ENCODE data around the gene SCAI.

Gene SCAI

DNA sequence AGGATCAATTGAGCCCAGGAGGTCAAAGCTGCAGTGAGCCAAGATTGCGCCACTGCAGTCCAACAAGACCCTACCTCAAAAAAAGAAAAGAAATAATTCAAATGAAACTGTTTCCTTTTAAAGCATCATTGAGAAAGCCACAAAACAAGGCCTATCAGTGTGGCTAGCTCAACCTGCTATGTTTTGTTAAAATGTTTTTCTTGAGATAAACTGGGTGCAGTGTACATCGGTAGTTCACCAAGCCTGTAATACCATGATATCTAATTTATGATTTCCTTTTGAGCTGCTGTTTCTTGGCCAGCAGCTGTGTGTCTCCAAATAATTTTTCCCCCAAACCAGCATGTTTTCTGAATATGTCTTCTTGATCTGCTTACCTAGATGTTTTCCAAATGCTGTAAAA lies 105.2 kb downstream of the SCAI start:
- H3K18ac ChIP-seq (ENCODE audit: low read length) = no peak overlapping the region
- H3K79me2 ChIP-seq (ENCODE audit: control insufficient read depth, insufficient read depth, low read length, poor library complexity) = no peaks in the 10 kb centered on the region
- no CpG with 5 or more reads among the region's 2 CpGs for WGBS (ENCODE audit: extremely low coverage, insufficient coverage, insufficient read length)
- no peak overlapping the region for H3K27ac ChIP-seq (ENCODE audit: low read depth, low read length)
- H2AK5ac ChIP-seq (ENCODE audit: low read length) = no peak overlapping the region
- no peak overlapping the region for H3K9ac ChIP-seq (ENCODE audit: low read length)
- H3K79me1 ChIP-seq (ENCODE audit: low read length) = no peaks in the 10 kb centered on the region
- no peaks in the 10 kb centered on the region for H3K9me3 ChIP-seq (ENCODE audit: insufficient read depth, low read depth, low read length)
- no peak overlapping the region for H3K14ac ChIP-seq (ENCODE audit: low read length)
- no peak overlapping the region for H3K4me3 ChIP-seq (ENCODE audit: low read depth, low read length)
- no peak overlapping the region for H3K4ac ChIP-seq (ENCODE audit: low read depth, low read length)
- H3K23ac ChIP-seq (ENCODE audit: low read length) = no peak overlapping the region
- no peaks in the 10 kb centered on the region for H3K27me3 ChIP-seq (ENCODE audit: insufficient read depth, low read length)
- no peak overlapping the region for H2BK120ac ChIP-seq (ENCODE audit: insufficient read depth, low read length, poor library complexity)
- no peak overlapping the region for H2BK12ac ChIP-seq (ENCODE audit: low read length)
- no peak overlapping the region for H3K4me2 ChIP-seq (ENCODE audit: low read length)
- no peaks in the 10 kb centered on the region for H3K4me1 ChIP-seq (ENCODE audit: control insufficient read depth in 1 of 2, insufficient read depth in 2 of 2, low read length in 2 of 2)
- no peak overlapping the region for H4K91ac ChIP-seq (ENCODE audit: low read depth, low read length)
- H3K36me3 ChIP-seq (ENCODE audit: control insufficient read depth in 1 of 2, insufficient read depth in 2 of 2, low read length in 2 of 2) = peaks cover 0 to 1% of the 10 kb centered on the region in 2 experiments
- no peak overlapping the region for H2AFZ ChIP-seq (ENCODE audit: insufficient read depth, low read length, poor library complexity)
- DNase-seq = no peak
- no peak overlapping the region for H4K8ac ChIP-seq (ENCODE audit: low read depth, low read length)
- no peak overlapping the region for H2BK5ac ChIP-seq (ENCODE audit: low read depth, low read length, poor library complexity)
- no peak overlapping the region for H4K12ac ChIP-seq (ENCODE audit: low read depth, low read length)

DNA sequence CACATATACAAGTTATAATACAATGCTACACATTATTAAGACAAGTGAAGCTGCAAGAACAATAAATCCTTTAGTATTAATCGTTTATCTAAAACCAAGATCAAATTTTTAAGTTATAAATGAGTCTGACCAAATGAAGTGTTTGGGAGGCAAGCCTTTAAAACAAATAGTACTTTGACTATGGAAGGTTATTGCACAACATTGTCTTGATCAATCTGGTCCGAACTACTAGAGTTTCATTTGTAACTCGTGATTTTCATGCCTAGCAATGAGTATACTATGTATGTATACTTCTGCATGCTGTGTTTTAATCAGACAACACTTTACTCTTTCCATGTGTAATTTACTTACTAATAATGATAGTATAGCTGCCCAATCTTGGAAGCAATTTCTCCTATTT lies 115.3 kb downstream of the SCAI start:
- H3K9ac ChIP-seq (ENCODE audit: low read length) = no peak overlapping the region
- no peak overlapping the region for H3K27ac ChIP-seq (ENCODE audit: low read depth, low read length)
- H3K9me3 ChIP-seq (ENCODE audit: insufficient read depth, low read depth, low read length) = no peaks in the 10 kb centered on the region
- no peaks in the 10 kb centered on the region for H3K4me1 ChIP-seq (ENCODE audit: control insufficient read depth in 1 of 2, insufficient read depth in 2 of 2, low read length in 2 of 2)
- no peak overlapping the region for H4K91ac ChIP-seq (ENCODE audit: low read depth, low read length)
- H3K79me2 ChIP-seq (ENCODE audit: control insufficient read depth, insufficient read depth, low read length, poor library complexity) = no peaks in the 10 kb centered on the region
- H4K12ac ChIP-seq (ENCODE audit: low read depth, low read length) = no peak overlapping the region
- H3K4ac ChIP-seq (ENCODE audit: low read depth, low read length) = no peak overlapping the region
- H3K4me3 ChIP-seq (ENCODE audit: low read depth, low read length) = no peak overlapping the region
- no peaks in the 10 kb centered on the region for H3K79me1 ChIP-seq (ENCODE audit: low read length)
- H2BK5ac ChIP-seq (ENCODE audit: low read depth, low read length, poor library complexity) = no peak overlapping the region
- WGBS (ENCODE audit: extremely low coverage, insufficient coverage, insufficient read length) = no CpG with 5 or more reads among the region's 3 CpGs
- H2BK12ac ChIP-seq (ENCODE audit: low read length) = no peak overlapping the region
- H3K14ac ChIP-seq (ENCODE audit: low read length) = no peak overlapping the region
- no peaks in the 10 kb centered on the region for H3K27me3 ChIP-seq (ENCODE audit: insufficient read depth, low read length)
- no peak overlapping the region for H4K8ac ChIP-seq (ENCODE audit: low read depth, low read length)
- no peak overlapping the region for H3K23ac ChIP-seq (ENCODE audit: low read length)
- H3K18ac ChIP-seq (ENCODE audit: low read length) = no peak overlapping the region
- DNase-seq = no peak
- no peak overlapping the region for H2BK120ac ChIP-seq (ENCODE audit: insufficient read depth, low read length, poor library complexity)
- H2AFZ ChIP-seq (ENCODE audit: insufficient read depth, low read length, poor library complexity) = no peak overlapping the region
- H2AK5ac ChIP-seq (ENCODE audit: low read length) = no peak overlapping the region
- no peak overlapping the region for H3K4me2 ChIP-seq (ENCODE audit: low read length)
- peaks cover 2 to 3% of the 10 kb centered on the region in 2 experiments for H3K36me3 ChIP-seq (ENCODE audit: control insufficient read depth in 1 of 2, insufficient read depth in 2 of 2, low read length in 2 of 2)

DNA sequence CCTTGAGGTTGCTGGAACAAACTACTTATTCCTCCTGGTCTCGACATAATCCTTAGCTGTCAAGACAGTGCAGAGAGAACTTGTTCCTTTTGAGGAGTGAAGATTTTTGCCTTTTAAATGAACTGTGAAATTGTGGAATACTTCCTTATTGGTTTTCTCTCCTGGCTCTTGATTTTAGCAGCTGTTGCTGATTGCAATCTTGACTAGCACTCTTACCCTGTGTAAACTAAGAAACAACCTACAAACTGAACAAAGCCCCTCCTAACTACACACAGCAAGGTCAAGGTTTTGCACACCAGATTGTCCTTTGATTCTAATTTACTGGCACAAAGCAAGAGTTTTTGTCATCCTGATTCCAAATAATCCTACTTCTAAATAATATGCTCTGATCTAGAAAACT lies 118.4 kb downstream of the SCAI start:
- Histone ChIP-seq H2BK5ac (ENCODE audit: low read depth, low read length, poor library complexity) (no peak overlapping the region), H2AFZ (ENCODE audit: insufficient read depth, low read length, poor library complexity) (no peak overlapping the region), H3K4ac (ENCODE audit: low read depth, low read length) (no peak overlapping the region), H3K23ac (ENCODE audit: low read length) (no peak overlapping the region), H3K14ac (ENCODE audit: low read length) (no peak overlapping the region), H3K4me1 (ENCODE audit: control insufficient read depth in 1 of 2, insufficient read depth in 2 of 2, low read length in 2 of 2) (no peaks in the 10 kb centered on the region), H2BK12ac (ENCODE audit: low read length) (no peak overlapping the region), H3K4me3 (ENCODE audit: low read depth, low read length) (no peak overlapping the region), H4K91ac (ENCODE audit: low read depth, low read length) (no peak overlapping the region), H3K9me3 (ENCODE audit: insufficient read depth, low read depth, low read length) (no peaks in the 10 kb centered on the region), H3K9ac (ENCODE audit: low read length) (no peak overlapping the region), H2BK120ac (ENCODE audit: insufficient read depth, low read length, poor library complexity) (no peak overlapping the region), H4K12ac (ENCODE audit: low read depth, low read length) (no peak overlapping the region), H3K27me3 (ENCODE audit: insufficient read depth, low read length) (no peaks in the 10 kb centered on the region), H3K36me3 (ENCODE audit: control insufficient read depth in 1 of 2, insufficient read depth in 2 of 2, low read length in 2 of 2) (peaks cover 2 to 3% of the 10 kb centered on the region in 2 experiments), H2AK5ac (ENCODE audit: low read length) (no peak overlapping the region), H4K8ac (ENCODE audit: low read depth, low read length) (no peak overlapping the region), H3K79me1 (ENCODE audit: low read length) (no peaks in the 10 kb centered on the region), H3K27ac (ENCODE audit: low read depth, low read length) (no peak overlapping the region), H3K18ac (ENCODE audit: low read length) (no peak overlapping the region), H3K4me2 (ENCODE audit: low read length) (no peak overlapping the region), H3K79me2 (ENCODE audit: control insufficient read depth, insufficient read depth, low read length, poor library complexity) (no peaks in the 10 kb centered on the region)
- no CpG with 5 or more reads among the region's 1 CpG for WGBS (ENCODE audit: extremely low coverage, insufficient coverage, insufficient read length)
- no peak for DNase-seq

- Histone ChIP-seq H4K12ac (ENCODE audit: low read depth, low read length) (no peak overlapping the region), H3K4ac (ENCODE audit: low read depth, low read length) (no peak overlapping the region), H2BK12ac (ENCODE audit: low read length) (no peak overlapping the region), H4K8ac (ENCODE audit: low read depth, low read length) (no peak overlapping the region), H3K27ac (ENCODE audit: low read depth, low read length) (no peak overlapping the region), H4K91ac (ENCODE audit: low read depth, low read length) (no peak overlapping the region), H3K79me2 (ENCODE audit: control insufficient read depth, insufficient read depth, low read length, poor library complexity) (no peaks in the 10 kb centered on the region), H3K4me1 (ENCODE audit: control insufficient read depth in 1 of 2, insufficient read depth in 2 of 2, low read length in 2 of 2) (no peaks in the 10 kb centered on the region), H2BK120ac (ENCODE audit: insufficient read depth, low read length, poor library complexity) (no peak overlapping the region), H3K27me3 (ENCODE audit: insufficient read depth, low read length) (no peaks in the 10 kb centered on the region), H2AK5ac (ENCODE audit: low read length) (no peak overlapping the region), H3K9me3 (ENCODE audit: insufficient read depth, low read depth, low read length) (no peaks in the 10 kb centered on the region), H3K14ac (ENCODE audit: low read length) (no peak overlapping the region), H3K23ac (ENCODE audit: low read length) (no peak overlapping the region), H3K4me2 (ENCODE audit: low read length) (no peak overlapping the region), H3K9ac (ENCODE audit: low read length) (no peak overlapping the region), H3K36me3 (ENCODE audit: control insufficient read depth in 1 of 2, insufficient read depth in 2 of 2, low read length in 2 of 2) (peaks cover 2 to 3% of the 10 kb centered on the region in 2 experiments), H2BK5ac (ENCODE audit: low read depth, low read length, poor library complexity) (no peak overlapping the region), H3K79me1 (ENCODE audit: low read length) (no peaks in the 10 kb centered on the region), H2AFZ (ENCODE audit: insufficient read depth, low read length, poor library complexity) (no peak overlapping the region), H3K4me3 (ENCODE audit: low read depth, low read length) (no peak overlapping the region), H3K18ac (ENCODE audit: low read length) (no peak overlapping the region)
- no CpG with 5 or more reads among the region's 4 CpGs for WGBS (ENCODE audit: extremely low coverage, insufficient coverage, insufficient read length)
- no peak for DNase-seq
Observed at GRCh38 chr9:125021069-125021468, 122.3 kb downstream of the SCAI start.

All from trophoblast cell (in vitro differentiated cells and primary cell).